ENCODE measurements around the gene SNCAIP. TPM values are rescaled to one million over a fixed set of nuclear protein-coding genes. Genes with fewer than 3 reads are reported as not detected.

Gene SNCAIP
- total and polyA plus RNA-seq, 2 of the 4 experiments (the other 2 are of a cell fraction), result 15.3 to 19.0 TPM

DNA sequence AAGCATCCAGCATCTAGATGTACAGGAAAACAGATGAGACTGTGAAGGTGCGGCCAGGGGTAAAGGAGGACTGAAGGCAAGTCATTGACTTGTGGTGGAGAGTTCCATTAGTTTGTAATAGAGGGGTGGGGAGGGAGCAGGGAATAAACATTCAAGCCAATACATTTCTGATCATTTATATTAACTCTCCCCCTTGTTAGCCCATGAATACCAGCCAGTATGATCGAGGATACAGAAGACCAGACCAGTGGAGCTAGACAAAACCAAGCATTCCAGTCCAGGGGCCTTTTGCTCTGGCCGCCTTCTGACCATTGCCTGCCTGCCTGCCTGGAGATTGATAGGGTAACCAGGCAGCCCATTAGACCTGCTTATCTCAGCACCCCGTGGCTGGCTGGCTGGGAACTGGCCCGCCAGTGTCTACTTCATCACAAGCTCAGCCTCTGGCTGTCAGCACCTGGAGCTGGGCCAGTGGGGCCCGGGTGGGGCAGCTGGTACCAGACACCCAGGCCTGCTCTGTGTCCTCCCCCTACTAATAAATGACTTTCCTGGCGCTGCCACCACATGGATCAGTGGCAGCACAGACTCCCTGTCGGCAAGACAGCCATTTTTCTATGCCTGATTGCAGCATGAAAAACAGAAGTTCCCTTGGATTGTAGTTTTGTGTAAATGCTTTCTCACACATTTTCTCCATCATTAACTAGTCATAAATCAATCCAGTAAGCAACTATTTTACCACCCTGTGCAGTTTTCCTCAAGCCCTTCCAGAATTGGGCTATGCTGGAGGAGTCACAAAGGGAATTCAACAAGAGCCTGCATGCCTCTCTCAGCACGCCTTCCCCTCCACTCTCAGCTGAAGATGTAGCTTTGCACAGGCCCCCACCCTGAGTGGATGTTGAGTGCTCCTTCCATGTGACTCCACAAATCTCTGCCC is 181.3 kb downstream of the SNCAIP start:
- DNase-seq (no peak), ATAC-seq (ENCODE audit: low read depth) (no peak; the same call in 1 of the 2 replicates)
- H3K9me1 ChIP-seq (ENCODE audit: insufficient read depth, low read length), result no peaks in the 10 kb centered on the region
- H3K9ac ChIP-seq (ENCODE audit: low read depth, low read length), result no peak overlapping the region
- no peak overlapping the region for H3K4ac ChIP-seq (ENCODE audit: low read depth, low read length)
- H2AK9ac ChIP-seq (replicated peaks; ENCODE audit: low read depth, low read length, poor library complexity), result no peak overlapping the region
- no peak overlapping the region for H4K5ac ChIP-seq (ENCODE audit: low read depth, low read length)
- dilution Hi-C loops (cut with HindIII; ENCODE audit: low sequenced_read_pairs, unreplicated experiment) (no loop called here), in situ Hi-C loops (cut with MboI; ENCODE audit: low sequenced_read_pairs) (loop anchor here (5.0 kb wide), 1 partner anchor 301 kb away; no protein-coding TSS in a partner anchor), intact Hi-C loops (cut with micrococcal nuclease) (loop anchor here (10.0 kb wide), 1 partner anchor 529 kb away; the partner anchor contains the start of gene SRFBP1)
- H3K9me3 ChIP-seq (ENCODE audit: control insufficient read depth, insufficient read depth, low read length), result no peaks in the 10 kb centered on the region
- H2BK120ac ChIP-seq (ENCODE audit: low read depth, low read length), result no peak overlapping the region
- H3K79me1 ChIP-seq (ENCODE audit: low read depth in 1 of 2, low read length in 2 of 2), result no peaks in the 10 kb centered on the region
- no peak overlapping the region for H3K27ac ChIP-seq (ENCODE audit: insufficient read depth, low read length)
- no peak for TF ChIP-seq SMC3 (IDR thresholded peaks at IDR 0.05; ENCODE audit: low read depth, low read length)
- no peak for TF ChIP-seq RFX5 (IDR thresholded peaks at IDR 0.05; ENCODE audit: low read depth, low read length)
- no peak for TF ChIP-seq MAZ (IDR thresholded peaks at IDR 0.05; ENCODE audit: borderline replicate concordance, low read depth, low read length)
- no peak for TF ChIP-seq NFE2L2 (IDR thresholded peaks at IDR 0.05; ENCODE audit: low read depth, low read length)
- no peak for TF ChIP-seq MXI1 (IDR thresholded peaks at IDR 0.05; ENCODE audit: borderline replicate concordance, low read depth, low read length)
- TF ChIP-seq, protein P1, sequence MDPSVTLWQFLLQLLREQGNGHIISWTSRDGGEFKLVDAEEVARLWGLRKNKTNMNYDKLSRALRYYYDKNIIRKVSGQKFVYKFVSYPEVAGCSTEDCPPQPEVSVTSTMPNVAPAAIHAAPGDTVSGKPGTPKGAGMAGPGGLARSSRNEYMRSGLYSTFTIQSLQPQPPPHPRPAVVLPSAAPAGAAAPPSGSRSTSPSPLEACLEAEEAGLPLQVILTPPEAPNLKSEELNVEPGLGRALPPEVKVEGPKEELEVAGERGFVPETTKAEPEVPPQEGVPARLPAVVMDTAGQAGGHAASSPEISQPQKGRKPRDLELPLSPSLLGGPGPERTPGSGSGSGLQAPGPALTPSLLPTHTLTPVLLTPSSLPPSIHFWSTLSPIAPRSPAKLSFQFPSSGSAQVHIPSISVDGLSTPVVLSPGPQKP (IDR thresholded peaks at IDR 0.05; ENCODE audit: borderline replicate concordance, low read depth, low read length), result no peak
- TF ChIP-seq, protein P2, sequence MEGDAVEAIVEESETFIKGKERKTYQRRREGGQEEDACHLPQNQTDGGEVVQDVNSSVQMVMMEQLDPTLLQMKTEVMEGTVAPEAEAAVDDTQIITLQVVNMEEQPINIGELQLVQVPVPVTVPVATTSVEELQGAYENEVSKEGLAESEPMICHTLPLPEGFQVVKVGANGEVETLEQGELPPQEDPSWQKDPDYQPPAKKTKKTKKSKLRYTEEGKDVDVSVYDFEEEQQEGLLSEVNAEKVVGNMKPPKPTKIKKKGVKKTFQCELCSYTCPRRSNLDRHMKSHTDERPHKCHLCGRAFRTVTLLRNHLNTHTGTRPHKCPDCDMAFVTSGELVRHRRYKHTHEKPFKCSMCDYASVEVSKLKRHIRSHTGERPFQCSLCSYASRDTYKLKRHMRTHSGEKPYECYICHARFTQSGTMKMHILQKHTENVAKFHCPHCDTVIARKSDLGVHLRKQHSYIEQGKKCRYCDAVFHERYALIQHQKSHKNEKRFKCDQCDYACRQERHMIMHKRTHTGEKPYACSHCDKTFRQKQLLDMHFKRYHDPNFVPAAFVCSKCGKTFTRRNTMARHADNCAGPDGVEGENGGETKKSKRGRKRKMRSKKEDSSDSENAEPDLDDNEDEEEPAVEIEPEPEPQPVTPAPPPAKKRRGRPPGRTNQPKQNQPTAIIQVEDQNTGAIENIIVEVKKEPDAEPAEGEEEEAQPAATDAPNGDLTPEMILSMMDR (conservative IDR thresholded peaks at IDR 0.05; ENCODE audit: low read depth, low read length), result no peak
- no peak for TF ChIP-seq RCOR1 (IDR thresholded peaks at IDR 0.05; ENCODE audit: insufficient replicate concordance, low read length)
- TF ChIP-seq MAFK (IDR thresholded peaks at IDR 0.05; ENCODE audit: low read depth, low read length), result no peak
- 20% methylated on average over 1 of the region's 9 CpGs; no CpG with 5 or more reads in 1 of the 2 experiments for WGBS, 2 experiments (ENCODE audit: extremely low coverage in 2 of 2, insufficient read length in 1 of 2)
- ChIA-PET POLR2A (ENCODE audit: unreplicated experiment) (no interaction called here), CTCF (interaction anchor here (0.6 kb wide), 2 partner anchors 9 to 529 kb away, joined by 4 read pairs; no protein-coding TSS in a partner anchor)
- H3K23ac ChIP-seq (ENCODE audit: low read depth, low read length), result no peak overlapping the region
- no peak overlapping the region for H2BK15ac ChIP-seq (ENCODE audit: low read depth, low read length)
- no peak overlapping the region for H3K18ac ChIP-seq (ENCODE audit: low read depth, low read length)
- H2AFZ ChIP-seq (replicated peaks; ENCODE audit: low read length, poor library complexity), result peak overlapping the region; percentile 18
- H3K4me1 ChIP-seq (ENCODE audit: control insufficient read depth, insufficient read depth, low read length), result peaks cover 4% of the 10 kb centered on the region
- no peak overlapping the region for H4K91ac ChIP-seq (ENCODE audit: insufficient read depth, low read depth, low read length)
- H2AK5ac ChIP-seq (ENCODE audit: low read depth, low read length), result no peak overlapping the region
- no peak overlapping the region for H2BK5ac ChIP-seq (ENCODE audit: low read depth, low read length, poor library complexity, severe bottlenecking)
- H4K20me1 ChIP-seq (ENCODE audit: insufficient read depth, low read length), result no peaks in the 10 kb centered on the region
- no peak overlapping the region for H3K56ac ChIP-seq (ENCODE audit: extremely low read depth, insufficient read depth, low read length)
- no peaks in the 10 kb centered on the region for H3K36me3 ChIP-seq (ENCODE audit: control insufficient read depth, insufficient read depth, low read length)
- no peak overlapping the region for H4K8ac ChIP-seq (ENCODE audit: low read depth in 2 of 2, low read length in 2 of 2)
- H3K4me3 ChIP-seq (ENCODE audit: insufficient read depth, low read depth, low read length), result no peak overlapping the region
- no TSS peak for BruUV-seq (replicated peaks)
- H3K4me2 ChIP-seq (ENCODE audit: low read depth, low read length), result no peak overlapping the region
- no peak overlapping the region for H3K14ac ChIP-seq (replicated peaks; ENCODE audit: low read depth, low read length)
- no peaks in the 10 kb centered on the region for H3K27me3 ChIP-seq (ENCODE audit: control insufficient read depth, insufficient read depth, low read length)
- H2BK20ac ChIP-seq (ENCODE audit: low read depth, low read length), result no peak overlapping the region

Data from IMR-90 (cell line).